Stimulated activated CD4-positive, alpha-beta T cell treated with anti-CD3 and anti-CD28 coated beads, Interleukin-2, amount 100 ng/mL, for 48 hours (primary cell): ENCODE results near the gene TP53I13.

Source experiments
- DNase-seq, 2 donors: peaks; one replicate each; pipeline ENCODE4 v3.0.0-alpha.2; 2020

TP53I13 gene

DNA sequence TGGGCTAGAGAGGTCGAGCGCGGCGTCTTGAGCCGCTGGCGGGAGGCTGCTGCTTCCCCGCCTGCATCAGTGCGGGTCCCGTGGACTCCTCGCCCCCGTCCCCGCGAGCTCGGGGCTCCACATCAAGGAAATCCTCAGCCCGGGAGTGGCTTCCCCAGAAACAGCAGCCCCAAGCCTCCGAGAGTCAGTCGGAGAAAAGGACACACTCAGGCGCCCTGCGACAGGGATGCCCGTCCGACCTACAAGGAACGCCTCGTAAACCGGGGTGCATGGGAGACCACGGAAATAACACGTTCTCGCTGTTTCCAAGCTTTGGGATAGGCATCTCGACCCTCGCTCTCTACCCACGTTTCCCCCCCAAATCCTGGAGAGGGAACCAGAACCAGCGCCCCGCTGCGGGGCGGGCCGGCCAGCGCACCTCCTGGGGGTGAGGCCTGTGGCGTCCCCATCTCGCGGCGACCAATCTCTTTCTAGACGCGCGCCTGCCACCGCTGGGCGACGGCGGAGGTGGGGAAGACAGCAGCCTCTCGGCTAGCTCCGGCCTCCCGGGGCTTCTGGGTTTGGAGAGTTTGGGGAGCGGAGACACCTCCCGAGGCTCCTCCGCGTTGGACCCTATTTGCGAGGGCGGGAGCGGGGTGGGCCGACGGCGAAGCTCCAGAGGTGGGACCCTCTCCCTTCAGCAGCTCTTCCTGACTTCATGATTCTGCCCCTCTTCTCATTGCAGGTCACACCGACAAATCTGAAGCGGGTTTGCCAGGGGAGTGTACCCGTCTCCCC lies 759 bp upstream of the TP53I13 start:
- peak; percentile 70 to 71 for DNase-seq

DNA sequence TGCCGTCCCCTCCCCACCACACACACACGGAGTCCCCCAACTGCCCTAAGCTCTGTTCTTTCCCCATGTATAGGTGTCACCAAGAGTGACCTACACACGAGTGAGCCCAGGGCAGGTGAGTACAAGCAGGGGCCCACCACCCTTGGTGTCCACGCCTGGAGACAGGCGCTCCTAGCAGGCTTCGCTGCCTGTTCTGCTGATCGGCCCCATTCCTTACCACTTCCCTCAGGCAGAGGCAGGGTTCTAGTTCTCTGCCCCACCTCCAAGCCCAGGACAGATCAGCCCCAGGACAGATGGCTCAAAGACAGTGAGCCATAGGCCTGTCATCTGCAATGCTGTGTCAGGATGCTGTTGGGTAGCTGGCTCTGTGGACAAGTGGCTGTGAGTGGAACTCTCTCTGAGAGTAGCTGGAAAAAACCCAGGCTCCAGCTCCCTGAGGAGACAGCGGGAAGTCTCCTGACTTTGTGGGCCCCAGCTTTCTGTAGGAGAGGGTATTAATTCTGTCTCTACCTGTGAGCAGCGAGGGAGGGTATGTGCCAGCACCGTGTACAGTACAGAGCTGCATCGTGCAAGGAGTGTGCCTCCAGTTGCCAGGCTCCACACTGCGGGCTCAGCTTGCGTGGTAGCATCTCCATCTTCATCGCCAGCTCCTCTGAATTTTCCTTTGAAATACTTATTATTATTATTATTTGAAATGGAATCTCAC lies 897 bp downstream of the TP53I13 start:
- no peak for DNase-seq

DNA sequence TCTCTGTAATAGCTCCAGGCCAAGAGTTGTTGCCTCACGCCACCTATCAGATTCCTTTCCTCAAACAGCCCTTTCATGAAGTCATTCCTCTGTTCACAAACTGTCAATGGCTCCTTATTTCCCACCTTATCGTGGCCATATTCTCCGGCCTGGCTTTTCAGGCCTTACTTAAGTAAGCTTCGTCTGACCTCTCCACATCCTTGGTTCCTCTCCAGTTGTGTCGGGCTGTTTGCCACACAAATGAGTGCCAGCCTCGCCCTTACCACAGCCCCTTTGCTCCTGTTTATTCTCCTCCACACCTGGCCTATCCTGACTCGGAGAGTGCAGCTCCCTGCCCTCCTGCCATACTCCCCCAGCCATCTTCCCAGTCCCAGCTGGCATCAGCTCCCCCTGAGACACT lies 2.0 kb downstream of the TP53I13 start:
- no peak for DNase-seq

DNA sequence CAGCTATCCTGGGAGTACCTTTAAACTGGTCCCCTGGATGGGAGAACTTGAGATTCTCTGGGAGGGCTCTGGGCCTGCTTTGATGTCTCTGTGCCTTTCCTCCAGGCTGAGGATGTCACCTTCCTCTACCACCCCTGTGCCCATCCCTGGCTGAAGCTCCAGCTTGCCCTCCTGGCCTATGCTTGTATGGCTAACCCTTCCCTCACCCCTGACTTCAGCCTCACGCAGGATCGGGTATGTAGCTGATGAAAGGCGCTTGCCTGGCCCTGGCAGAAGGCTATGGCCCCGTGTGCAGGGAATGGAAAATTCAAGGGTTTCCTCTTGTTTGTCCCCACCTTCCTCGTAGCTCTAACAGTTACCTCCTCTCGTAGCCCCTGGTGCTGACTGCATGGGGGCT lies 3.0 kb downstream of the TP53I13 start:
- DNase-seq: no peak

DNA sequence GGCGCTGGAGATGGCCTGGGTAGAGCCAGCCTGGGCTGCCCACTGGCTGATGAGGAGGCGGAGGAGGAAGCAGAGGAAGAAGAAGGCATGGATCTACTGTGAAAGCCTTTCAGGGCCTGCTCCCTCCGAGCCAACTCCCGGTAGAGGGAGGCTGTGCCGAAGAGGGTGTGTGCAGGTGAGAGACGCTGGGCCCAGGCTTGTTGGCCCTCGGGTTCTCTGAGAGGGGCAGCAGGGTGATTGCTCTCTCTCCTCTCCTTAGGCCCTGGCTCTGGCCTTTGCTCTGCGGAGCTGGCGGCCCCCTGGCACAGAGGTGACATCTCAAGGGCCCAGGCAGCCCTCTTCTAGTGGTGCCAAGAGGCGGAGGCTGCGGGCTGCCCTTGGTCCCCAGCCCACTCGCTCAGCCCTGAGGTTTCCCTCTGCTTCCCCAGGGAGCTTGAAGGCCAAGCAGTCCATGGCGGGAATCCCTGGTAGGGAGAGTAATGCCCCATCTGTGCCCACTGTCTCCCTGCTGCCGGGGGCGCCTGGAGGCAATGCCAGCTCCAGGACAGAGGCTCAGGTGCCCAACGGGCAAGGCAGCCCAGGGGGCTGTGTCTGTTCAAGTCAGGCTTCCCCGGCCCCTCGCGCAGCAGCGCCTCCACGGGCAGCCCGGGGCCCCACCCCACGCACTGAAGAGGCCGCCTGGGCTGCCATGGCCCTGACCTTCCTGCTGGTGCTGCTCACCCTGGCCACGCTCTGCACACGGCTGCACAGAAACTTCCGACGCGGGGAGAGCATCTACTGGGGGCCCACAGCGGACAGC lies 3.6 kb downstream of the TP53I13 start:
- no peak for DNase-seq

DNA sequence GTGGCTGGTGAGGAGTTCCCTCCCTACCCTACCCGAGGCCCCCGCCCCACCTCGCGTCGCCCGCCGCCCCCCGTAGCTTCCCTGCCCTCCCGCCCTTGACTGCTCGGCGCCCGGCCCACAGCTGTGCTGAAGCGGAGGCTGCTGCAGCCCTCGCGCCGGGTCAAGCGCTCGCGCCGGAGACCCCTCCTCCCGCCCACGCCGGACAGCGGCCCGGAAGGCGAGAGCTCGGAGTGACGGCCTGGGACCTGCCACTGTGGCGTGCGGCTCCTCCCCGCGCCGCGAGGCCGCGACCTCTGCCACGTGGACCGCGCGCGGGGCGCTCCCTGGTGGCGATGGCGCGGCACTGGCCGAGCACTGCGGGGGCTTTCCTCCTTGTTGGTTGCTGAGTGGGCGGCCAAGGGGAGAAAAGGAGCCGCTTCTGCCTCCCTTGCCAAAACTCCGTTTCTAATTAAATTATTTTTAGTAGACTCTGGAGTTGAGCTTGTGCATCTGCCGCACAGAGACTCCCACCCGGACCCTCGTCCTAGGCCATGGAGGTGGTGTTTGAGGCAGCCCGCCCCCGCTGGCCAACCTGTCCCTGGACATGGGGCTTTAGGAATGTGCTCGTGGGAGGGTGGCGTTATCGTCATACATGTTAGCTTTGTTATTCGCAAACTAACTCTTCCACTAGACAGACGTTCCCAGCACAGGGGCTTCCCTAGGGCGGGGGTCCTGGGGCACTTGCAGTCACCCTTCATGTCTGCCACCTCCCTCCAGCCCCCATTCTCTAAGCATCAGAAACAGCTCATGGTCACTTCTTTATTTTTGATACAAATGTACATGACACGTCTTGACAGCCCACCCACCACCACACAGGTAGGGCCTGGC lies 4.4 kb downstream of the TP53I13 start:
- DNase-seq: peak; percentile 40 to 59

DNA sequence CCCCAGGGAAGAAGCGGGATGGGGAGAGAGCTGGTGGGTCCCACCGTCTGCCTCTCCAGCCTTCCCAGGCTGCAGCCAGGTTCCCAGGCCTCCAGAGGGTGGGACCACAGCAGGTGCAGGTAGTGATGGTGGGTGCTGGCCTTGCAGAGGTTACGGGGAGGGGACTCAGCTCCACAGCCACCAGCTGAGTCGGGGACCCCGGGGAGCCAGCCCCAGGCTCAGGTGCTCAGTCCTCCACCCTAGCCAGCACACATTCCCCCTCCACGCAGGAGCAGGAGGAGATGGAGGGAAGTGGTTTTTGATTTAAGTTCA lies 5.0 kb downstream of the TP53I13 start:
- no peak for DNase-seq

DNA sequence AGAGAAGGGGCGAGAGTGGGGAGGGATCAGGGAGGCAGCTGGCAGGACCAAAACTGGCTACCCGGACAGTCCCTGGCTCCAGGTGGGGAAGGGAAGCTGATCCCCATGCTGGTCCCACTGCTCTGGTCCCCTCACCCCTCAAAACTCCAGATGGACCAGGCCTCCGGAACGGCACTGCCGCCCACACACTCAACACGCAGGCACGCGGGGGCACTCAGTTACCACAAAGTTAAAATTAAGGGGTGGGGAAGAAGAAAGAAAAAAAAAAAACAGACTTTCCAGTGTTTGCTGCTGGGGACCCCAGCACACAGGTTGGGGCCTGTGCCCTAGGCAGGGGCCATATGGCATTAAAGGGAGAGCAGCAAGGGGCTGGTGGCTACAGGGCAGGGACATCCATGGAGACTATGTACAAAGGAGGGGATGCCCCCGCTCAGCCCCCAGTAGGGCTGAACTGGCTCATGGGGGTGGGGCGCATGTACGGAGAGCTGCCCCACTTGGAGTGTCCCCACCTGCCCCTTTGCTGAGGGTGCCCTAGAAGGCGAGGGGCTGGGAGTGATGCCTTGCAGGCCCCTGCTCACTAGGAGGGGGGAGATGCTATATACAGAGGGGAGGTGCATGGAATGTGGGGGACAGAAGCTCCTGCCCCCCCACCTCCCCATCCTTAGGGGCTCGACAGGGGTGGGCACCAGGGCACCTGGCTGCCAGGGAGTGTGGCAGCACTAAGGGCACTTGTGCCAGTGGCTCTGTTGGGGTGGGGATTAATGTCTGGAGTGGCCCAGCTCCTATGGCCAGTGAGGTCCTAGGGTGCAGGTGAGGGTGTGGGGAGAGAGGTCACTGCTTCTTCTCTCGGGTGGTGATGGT lies 5.6 kb downstream of the TP53I13 start:
- DNase-seq: no peak

DNA sequence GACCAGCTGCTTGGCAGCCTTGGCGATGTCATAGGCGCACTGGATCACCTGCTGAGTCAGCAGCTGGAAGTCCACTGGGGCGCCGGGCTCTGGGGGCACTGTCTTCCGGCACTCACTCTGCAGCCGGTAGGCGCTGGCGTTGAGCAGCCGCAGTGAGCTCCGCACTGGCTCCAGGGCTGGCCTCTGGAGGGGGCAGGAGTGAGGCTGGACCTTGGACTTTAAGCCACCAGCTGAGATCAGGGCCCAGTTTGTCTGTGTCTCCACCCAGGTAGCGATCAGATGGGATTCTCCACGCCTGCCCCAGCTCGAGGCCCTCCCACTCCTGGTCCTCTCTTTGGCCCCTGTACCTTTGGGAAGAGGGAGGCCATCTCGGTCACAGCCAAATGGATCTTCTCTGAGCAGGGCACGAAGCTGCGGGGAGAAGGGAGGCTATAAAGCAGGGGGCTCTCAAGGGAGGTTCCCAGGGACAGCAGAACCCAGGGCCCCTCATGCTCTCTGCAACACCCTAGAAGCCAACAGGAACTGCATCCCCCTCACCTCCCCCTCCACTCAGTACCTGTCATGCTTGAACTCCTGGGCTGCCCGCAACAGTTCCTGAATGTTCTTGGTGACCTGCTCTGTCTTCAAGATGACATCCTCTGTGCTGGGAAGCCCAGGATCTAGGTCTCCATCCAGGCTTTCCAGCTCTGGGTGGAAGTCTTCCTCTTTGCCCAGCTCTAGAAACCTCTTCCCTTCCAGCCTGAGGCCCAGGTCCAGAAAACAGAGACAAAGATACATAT lies 6.4 kb downstream of the TP53I13 start:
- DNase-seq: no peak

DNA sequence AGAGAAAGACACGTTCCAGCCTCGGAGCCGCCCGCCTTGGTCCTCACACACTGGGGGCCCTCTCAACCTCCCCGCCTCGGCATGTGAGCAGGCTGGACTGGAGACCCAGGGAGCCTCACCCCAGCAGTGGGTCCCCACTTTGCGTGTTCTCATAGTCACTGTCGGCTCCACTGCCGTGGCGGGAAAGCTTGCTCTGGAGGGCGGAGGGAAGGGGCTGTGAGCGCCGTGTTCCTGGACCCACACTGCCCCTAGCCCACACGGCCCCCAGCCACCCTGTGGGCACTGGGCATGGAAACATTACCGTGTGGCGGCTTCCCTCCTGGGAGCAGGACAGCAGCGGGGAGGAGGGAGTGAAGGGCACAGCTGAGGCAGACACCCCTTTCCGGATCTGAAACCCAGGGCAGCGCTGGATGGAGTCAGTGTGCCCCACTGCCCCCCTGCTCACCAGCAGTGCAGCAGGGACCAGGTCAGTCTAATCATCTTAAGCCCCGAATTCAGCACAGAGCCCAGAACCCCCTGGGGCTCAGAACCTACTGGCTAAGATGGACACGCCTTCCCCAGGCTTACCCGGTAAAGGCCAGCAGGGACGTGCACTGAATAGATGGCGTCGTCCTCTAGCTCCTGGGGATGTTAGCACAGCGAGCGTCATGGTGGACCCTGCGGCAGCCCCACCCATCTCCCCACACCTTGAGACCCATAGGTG lies 7.2 kb downstream of the TP53I13 start:
- no peak for DNase-seq

DNA sequence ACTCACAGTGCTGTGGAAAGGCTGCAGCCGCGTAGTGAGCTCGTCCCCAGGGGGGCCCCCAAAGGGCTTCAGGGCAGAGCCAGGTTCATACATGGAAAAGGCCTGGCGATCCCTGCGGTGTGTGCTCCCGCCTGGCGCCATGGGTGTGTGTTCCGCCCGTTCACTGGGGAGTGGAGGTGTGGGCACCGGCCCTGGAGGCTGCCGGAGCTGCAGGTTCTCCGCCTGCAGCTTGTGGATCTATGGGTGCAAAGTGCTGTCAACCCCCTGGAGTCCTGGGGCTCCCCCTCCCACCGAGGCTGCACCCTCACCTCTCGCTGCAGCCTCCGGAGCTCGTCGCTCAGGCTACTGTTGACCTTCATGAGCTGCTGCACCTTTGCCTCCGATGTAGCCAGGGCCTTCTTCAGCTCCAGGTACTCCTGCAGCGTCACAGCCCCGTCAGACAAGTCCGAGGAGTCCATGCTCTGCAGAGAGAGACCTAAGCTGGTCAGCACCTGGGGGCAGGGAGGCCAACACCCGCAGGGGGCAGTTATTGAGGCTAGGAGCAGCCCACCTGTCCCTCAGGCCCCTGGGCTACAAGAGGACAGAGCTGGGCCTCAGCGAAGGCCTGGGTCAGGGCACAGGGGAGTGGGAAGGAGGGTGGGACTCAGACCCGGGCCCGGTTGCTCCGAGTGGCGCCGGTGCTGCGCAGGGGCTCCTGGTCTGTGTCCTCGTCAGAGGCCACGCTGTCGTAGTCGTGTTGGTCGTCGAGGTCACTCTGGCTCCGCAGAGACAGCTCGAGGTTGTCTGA lies 7.9 kb downstream of the TP53I13 start:
- DNase-seq: no peak

DNA sequence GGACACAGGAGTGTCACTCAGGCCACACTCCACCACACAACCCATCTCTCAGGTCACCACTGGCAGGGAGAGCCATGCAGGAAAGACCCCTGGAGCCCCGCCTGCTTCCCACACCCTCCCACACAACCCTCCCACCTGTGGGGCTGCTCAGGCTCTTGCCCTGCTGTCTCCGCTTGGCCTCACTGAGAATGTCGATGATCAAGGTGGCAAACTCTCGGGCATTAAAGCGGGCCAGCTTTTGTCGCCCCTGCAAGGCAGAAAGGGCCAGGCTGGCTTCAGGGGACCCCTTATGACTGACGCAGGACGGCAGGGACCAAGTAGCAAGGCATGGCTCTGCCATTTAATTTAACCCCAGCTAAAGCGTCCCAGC lies 8.5 kb downstream of the TP53I13 start:
- DNase-seq: no peak

DNA sequence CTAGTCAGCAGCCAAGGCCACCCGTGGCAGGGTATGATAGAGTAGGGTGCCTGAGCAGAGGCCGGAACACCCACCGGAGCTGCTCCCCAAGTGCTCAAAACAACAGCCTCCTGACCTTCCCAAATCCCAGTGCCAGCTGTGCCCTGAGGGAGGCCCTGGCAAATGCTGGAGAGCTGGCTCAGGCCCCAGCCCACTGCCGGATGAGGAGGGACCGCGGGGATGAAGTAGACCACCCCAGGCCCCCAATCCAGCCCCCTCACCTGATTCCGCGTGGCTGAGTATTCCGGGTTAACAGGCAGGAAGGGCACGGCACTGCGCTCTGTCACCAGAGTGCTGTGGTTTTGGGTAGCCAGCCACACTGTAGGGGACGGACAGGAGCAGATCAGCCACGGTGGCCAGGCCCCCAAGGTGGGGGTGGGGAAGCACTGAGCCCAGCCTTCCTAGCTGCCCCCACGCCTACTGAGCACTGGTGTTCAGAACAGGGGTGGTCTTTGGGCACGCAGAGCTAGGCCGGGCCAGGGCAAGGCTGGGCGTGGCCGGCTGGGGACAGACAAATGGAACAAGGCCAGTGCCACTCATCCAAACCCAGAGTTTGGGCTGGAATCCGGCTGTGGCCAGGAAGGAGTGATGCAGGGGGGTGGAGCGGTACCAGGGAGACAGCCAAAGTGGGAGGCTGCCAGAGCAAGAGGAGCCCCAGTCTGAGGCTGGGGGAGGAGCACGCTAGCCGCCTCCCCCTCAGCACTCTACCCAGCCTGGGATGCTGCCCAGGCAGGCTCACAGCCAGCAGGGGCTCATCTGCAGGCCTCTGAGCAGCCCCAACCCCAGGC lies 9.1 kb downstream of the TP53I13 start:
- no peak for DNase-seq

DNA sequence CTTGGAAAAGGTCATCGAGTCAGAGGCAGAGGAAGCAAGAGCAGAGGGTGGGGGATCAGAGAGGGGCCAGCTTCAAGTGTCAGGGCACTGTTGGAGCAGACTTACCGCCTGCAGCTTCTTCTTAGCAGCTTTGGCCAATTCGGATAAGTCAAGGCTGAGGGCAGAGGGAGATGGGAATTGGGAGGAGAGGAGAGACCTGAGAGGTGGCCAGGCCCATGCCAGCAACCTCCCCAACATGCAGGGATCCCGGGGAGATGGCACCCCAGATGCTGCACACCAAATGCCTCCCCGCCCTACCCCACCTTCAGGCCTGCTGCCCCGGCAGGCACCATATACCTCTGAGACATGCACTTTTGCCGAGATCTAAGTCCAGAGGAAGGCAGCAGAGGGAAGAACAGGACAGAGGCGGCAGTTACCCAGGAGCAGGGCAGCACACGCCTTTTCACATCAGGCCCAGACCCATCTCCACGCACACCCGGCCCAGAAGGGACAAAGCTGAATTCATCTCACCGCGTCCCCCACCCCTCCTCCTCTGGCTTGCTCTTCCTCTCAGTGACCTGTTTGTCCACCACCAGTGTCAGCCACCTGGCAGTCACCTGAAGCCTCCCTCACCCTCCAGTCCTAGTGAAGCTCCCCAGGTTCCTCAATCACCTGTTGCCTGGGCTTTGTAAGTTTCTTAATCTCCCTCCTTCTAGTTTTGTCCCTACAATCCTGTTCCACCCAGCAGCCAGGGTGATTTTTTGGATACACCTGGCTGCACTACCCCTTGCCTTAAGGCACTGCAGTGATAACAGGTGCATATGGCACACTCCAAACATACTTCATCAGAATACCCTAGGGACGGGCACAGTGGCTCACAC lies 10.4 kb downstream of the TP53I13 start:
- DNase-seq: no peak

DNA sequence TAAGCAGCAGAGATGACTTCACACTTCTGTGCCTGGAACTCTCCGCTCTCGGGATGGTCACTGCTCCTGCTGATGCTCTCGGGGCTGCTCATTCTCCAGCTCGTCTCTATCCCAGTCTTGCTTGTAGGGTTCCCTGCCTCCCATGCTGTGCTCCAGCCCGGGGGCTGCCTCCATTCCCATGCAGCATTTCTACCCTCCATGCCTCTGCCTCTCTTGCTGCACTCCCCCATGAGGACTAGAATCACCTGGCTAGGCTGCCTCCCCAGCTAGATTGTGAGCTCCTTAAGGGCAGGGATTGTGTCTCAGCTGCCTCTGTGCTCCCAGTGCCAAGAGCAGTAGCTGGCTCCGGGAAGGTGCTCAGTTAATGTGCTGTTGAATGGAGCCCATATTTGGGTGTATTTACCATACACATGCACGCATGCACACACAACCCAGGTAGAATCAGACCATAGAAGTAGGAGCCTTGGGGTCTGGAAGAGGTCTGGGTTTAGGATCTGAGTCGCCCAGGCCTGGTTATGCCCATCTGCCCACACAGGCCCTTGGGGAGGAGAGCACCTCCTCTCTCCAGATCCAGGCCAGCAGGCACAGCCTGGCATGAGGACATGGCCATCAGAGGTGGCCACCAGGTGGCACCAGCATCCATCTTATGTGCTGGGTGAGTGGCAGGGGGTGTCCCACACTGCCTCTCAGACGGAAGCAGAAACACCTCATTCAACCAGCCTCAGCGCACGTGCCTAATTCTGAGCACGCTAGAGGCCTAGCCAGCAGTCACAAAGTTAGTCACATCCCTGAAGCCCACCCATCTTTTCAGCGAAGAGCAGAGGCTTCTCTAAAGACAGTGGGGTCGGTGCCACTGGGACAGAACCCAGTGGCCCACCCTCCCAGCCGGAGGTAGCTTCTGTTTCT lies 11.6 kb downstream of the TP53I13 start:
- DNase-seq: peak; percentile 85 to 89

DNA sequence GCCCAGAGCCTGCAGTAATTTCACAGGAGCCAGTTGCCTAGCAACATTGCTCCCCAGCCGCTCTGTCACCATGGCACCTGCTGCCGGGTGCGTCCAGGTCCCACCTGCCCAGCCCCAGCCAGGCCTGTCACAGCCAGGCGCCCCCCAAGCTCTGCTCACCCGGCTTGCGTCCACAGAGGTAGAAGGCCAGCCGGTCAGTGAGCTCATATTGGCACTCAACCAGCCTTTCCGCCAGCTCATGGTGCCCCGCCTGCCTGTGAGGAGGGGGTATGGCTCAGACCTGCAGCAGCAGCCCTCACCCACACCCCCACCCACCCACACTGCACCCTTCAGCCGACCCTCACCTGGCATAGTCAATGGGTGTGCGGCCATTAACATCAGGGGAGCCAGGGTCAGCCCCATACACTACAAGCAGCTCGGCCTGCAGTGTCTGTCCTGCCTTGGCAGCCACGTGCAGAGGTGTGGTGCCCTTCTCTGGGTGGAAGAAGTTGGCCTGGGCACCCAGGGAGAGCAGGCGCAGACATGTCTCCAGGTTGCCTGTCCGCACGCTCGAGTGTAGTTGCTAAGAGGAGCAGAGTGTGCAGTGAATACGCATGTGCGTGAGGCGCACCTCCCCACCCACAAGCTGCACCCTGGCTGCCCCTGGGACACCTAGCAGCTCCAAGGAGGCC lies 13.2 kb downstream of the TP53I13 start:
- no peak for DNase-seq
